Mucosa of descending colon (tissue), 3 donors: Measurements from ENCODE around the gene GADD45G. TPM values are rescaled to one million over a fixed set of nuclear protein-coding genes. Genes with fewer than 3 reads are reported as not detected.

Experiments
- ATAC-seq: fragments of 200-7000 bp; cut with Tn5 transposase; one replicate; pipeline ENCODE4 v1.9.1; 2020; ENCODE audit warnings: mild to moderate bottlenecking, moderate library complexity
- DNase-seq, 3 donors: peaks; one replicate each; pipeline ENCODE4 v3.0.0-alpha.2; 2020
- H3K36me3 ChIP-seq: fragments of 200-600 bp; one replicate; pipeline ENCODE4 v1.8.0; 2021; ENCODE audit warnings: low read depth, mild to moderate bottlenecking
- H3K4me1 ChIP-seq: fragments of 200-600 bp; one replicate; pipeline ENCODE4 v1.8.0; 2021; ENCODE audit warnings: low read depth, mild to moderate bottlenecking
- H3K4me3 ChIP-seq: fragments of 200-600 bp; one replicate; pipeline ENCODE4 v1.8.0; 2021; ENCODE audit warnings: mild to moderate bottlenecking
- H3K9me3 ChIP-seq: fragments of 200-600 bp; one replicate; pipeline ENCODE4 v1.8.0; 2021; ENCODE audit warnings: mild to moderate bottlenecking
- intact Hi-C, 2 donors: fragments of 100-400 bp; cut with DNase I in 1 of 2; cut with micrococcal nuclease in 1 of 2; formaldehyde crosslinking; loops; one replicate each; pipeline versions ENCODE4 v1.11.0 to v1.11.1; 2022; cut with DNase I, micrococcal nuclease
- long read RNA-seq, 2 donors: library from polyadenylated mRNA; unstranded; transcript quantifications; one replicate each; pipeline ENCODE4 v2.0.0, GENCODE V29; 2019 to 2021
- total RNA-seq, 3 donors: library from RNA; stranded (reverse); fragmentation: NEBNext Ultra II Directional in 2 of 3; extraction: Animal tissue kit (Norgen Biotek cat#: 25700) in 2 of 3; gene quantifications; one replicate each; pipeline versions ENCODE4 v1.2.1 to v1.2.4, GENCODE V29; 2021 to 2023
- TF ChIP-seq, protein P1 (sequence below): fragments of 200-600 bp; IDR thresholded peaks from one replicate; pipeline ENCODE4 v1.8.0; 2022; ENCODE audit warnings: antibody characterized with exemption, mild to moderate bottlenecking
- donor health status: DM: no; HTN: no; CAD: no; lungs with moderate emphysema.
- donor health status: DM: no; HTN: no; CAD: no.
- donor health status: DM: no; HTN: yes; CAD: no.

GADD45G gene, protein sequence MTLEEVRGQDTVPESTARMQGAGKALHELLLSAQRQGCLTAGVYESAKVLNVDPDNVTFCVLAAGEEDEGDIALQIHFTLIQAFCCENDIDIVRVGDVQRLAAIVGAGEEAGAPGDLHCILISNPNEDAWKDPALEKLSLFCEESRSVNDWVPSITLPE
- 10 to 100 TPM in 1 of 3 donors, 1 to 10 TPM in 2; 5.4 to 18.4 (median 6.6) TPM for total RNA-seq
- long read RNA-seq, donor 1, transcript GADD45G-201 (4 exons, 1,065 nt) = major isoform, 12 of 16 reads
- long read RNA-seq, donor 1, partial matches to known transcripts = 2 of 16 reads
- long read RNA-seq, donor 1, other reads (novel, unspliced or antisense) = 2 of 16 reads
- long read RNA-seq, donor 2, partial matches to known transcripts = 0 of 2 reads
- long read RNA-seq, donor 2, other reads (novel, unspliced or antisense) = 2 of 2 reads

DNA sequence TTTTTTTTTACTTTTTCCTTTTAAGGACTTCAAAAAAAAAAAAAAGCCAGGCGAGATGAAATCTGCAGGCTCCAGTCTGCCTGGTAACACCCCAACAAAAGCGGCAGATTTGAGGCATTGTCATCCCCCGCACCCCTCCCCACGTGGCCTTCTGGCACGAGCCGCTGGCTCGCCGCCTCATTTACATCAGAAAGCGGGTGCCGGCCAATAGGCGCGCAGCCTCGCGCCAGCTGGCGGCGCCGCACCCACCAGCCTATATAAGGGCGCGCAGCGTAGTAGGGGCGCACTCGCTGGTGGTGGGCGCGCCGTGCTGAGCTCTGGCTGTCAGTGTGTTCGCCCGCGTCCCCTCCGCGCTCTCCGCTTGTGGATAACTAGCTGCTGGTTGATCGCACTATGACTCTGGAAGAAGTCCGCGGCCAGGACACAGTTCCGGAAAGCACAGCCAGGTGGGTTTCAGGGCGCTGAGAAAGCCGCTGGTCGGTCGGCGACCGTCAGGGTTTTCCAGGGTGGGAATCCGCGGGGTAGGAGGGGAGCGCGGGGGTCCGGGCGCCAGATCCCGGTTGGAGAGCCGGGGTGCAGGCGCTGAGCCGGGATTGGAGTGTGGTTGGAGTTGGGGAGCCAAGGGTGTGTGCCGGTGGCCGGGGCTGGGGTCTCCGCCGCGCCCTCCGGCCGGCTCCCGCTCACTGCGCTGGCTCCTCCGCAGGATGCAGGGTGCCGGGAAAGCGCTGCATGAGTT lies at the start of gene GADD45G:
Gene GADD45G, plus strand, starts transcription at position 284 of the 736 bp plus-strand sequence. Its CDS starts 110 bp downstream, at position 394.
- H3K36me3 ChIP-seq = no peaks in the 10 kb centered on the region
- intact Hi-C loops = loop anchor here in 1 of 2 donors (10.0 kb wide), 1 partner anchor 400 kb away; no protein-coding TSS in a partner anchor
- peak; percentile 70 for ATAC-seq
- H3K4me3 ChIP-seq = peak within 1 kb of the TSS; percentile 64
- TF ChIP-seq, protein P1, sequence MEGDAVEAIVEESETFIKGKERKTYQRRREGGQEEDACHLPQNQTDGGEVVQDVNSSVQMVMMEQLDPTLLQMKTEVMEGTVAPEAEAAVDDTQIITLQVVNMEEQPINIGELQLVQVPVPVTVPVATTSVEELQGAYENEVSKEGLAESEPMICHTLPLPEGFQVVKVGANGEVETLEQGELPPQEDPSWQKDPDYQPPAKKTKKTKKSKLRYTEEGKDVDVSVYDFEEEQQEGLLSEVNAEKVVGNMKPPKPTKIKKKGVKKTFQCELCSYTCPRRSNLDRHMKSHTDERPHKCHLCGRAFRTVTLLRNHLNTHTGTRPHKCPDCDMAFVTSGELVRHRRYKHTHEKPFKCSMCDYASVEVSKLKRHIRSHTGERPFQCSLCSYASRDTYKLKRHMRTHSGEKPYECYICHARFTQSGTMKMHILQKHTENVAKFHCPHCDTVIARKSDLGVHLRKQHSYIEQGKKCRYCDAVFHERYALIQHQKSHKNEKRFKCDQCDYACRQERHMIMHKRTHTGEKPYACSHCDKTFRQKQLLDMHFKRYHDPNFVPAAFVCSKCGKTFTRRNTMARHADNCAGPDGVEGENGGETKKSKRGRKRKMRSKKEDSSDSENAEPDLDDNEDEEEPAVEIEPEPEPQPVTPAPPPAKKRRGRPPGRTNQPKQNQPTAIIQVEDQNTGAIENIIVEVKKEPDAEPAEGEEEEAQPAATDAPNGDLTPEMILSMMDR = no peak
- H3K9me3 ChIP-seq = no peaks in the 10 kb centered on the region
- H3K4me1 ChIP-seq = peaks cover 16% of the 10 kb centered on the region
- peak; percentile 92 to 94 (median 92) for DNase-seq

DNA sequence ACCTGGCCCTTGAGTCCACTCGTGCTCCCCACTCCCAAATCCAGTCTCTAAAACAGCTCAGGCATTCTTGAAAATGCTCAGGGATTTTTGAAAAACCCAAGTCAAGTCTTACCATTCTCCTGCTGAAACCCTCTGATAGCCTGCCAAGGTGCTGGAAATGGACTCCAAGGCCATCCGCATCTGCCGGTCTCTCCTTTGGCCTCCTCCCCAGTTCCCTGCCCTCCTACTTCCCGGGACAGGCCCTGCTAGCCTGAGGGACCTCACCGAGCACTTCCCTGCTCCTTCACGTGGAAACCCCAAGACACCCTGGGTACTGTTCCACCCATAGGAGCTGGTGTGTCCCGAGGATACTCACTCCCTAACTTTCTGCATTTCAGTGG lies 49.8 kb upstream of the GADD45G start:
- Histone ChIP-seq H3K4me1 (peaks cover 5% of the 10 kb centered on the region), H3K36me3 (no peaks in the 10 kb centered on the region), H3K9me3 (no peaks in the 10 kb centered on the region), H3K4me3 (no peak overlapping the region)
- ATAC-seq (no peak), DNase-seq (no peak)
- TF ChIP-seq, protein P1 = no peak
- intact Hi-C loops = loop anchor here in 1 of 2 donors (10.0 kb wide), 1 partner anchor 230 kb away; no protein-coding TSS in a partner anchor

DNA sequence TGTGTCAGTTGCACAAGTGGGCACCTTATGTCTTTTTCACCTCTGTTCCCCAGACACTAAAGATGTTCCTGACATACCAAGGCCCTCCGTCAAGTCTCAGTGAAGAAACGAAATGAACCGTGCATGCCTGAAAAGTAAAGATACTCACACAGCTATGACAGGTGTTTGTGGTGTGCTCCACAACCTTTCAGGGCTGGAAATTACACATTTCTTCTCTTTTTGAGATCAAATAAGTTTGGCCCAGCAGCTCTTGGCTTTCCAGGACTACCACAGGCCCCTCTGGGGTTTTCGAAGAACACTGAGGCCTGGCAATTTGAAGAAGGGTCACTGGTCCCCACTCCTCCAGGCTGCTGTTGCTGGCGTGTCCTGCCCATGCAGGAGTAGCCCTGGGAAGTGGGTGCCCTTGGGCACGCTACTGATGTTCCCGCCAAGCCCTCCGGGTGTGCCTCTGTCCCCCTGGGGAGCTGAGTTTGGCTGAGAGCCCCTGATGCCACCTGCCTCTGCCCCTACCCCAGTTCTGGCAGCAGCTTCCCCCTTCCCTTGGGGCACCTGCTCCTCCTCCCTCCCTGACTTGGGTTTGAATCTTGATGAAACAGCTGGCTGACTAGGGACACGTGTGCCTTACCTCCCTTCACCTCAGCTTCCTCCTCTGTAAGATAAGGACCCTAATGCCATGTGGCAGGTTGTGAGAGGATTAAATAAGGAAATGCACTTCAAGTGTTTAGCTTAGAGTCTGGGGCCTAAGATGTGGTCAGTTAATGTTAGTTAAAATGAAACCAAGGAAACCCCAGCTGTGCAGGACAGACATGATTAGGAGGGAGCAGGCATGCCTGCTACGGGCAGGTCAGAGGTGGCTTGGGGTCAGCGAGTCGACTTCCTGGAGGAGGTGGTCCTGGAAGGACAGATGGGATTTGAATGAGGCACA lies 49.1 kb upstream of the GADD45G start:
- intact Hi-C loops = loop anchor here in 1 of 2 donors (10.0 kb wide), 1 partner anchor 231 kb away; no protein-coding TSS in a partner anchor
- TF ChIP-seq, protein P1 = no peak
- H3K4me3 ChIP-seq = no peak overlapping the region
- no peaks in the 10 kb centered on the region for H3K9me3 ChIP-seq
- ATAC-seq (peak; percentile 26), DNase-seq (no peak)
- peaks cover 5% of the 10 kb centered on the region for H3K4me1 ChIP-seq
- H3K36me3 ChIP-seq = no peaks in the 10 kb centered on the region

DNA sequence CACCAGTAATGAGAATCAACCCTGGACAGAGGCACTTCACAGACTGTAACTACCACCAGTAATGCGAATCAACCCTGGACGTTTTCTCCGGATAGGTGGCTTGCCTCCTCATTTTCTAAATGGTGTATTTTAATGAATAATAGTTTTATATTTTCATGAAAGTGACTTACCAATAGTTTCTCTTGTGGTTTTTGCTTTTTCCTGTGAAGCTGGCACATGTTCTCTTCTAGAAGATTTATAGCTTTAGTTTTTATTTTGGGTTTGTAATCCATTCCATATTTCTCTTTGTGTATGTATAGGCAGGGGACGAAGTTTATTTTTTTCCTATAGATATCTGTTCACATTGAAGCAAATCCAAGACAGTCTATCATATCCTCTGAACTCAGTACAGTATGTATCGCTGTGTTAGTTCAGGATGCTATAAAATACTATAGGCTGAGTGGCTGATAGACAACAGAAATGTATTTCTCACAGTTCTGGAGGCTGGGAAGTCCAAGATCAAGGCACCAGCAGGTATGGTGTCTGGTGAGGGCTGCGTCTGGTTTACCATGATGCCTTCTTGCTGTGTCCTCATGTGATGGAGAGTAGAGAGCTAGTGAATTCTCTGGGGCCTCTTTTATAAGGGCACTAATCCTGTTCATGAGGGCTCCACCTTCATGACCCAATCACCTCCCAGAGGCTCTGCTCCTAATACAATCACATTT lies 46.5 kb upstream of the GADD45G start:
- Histone ChIP-seq H3K4me1 (peaks cover 5% of the 10 kb centered on the region), H3K4me3 (no peak overlapping the region), H3K9me3 (no peaks in the 10 kb centered on the region), H3K36me3 (no peaks in the 10 kb centered on the region)
- intact Hi-C loops = loop anchor here in 1 of 2 donors (10.0 kb wide), 1 partner anchor 234 kb away; no protein-coding TSS in a partner anchor
- ATAC-seq (no peak), DNase-seq (no peak)
- TF ChIP-seq, protein P1 = no peak
